H1 (cell line): Measurements from ENCODE around the gene ZSCAN10. TPM values are rescaled to one million over a fixed set of nuclear protein-coding genes. Genes with fewer than 3 reads are reported as not detected.

Experiments used
- CTCF ChIA-PET: fragments of 300-600 bp; sonication (Branson Sonifier 250); formaldehyde crosslinking; loops from one replicate; lab custom pipeline; 2021; ENCODE audit not compliant: partially characterized antibody; lab: Charles Lee
- POLR2A ChIA-PET: fragments of 300-600 bp; sonication (Branson Sonifier 250); formaldehyde crosslinking; loops from one replicate; lab custom pipeline; 2021; ENCODE audit warnings: inconsistent platforms; ENCODE audit not compliant: partially characterized antibody; lab: Charles Lee
- DNase-seq, 2 experiments: peaks; one replicate each; pipeline versions ENCODE4 v3.0.0 to v3.0.0-alpha.2; 2010 to 2022; ENCODE audit warnings: low spot score in 2 of 2, low read depth in 1 of 2, mixed read lengths in 1 of 2
- FAIRE-seq: peaks from 2 replicates; lab custom pipeline; 2011; peaks lifted over from hg19 to GRCh38; lab: Jason Lieb, UNC
- H2AFZ ChIP-seq: 2 replicates; pipeline ENCODE4 v1.8.1; 2012; ENCODE audit warnings: low read length, inconsistent platforms
- H2AK5ac ChIP-seq: 2 replicates; pipeline ENCODE4 v1.6.1; 2013; ENCODE audit warnings: low read depth, low read length
- H2BK120ac ChIP-seq: replicated peaks from 2 replicates; pipeline ENCODE3; 2013; ENCODE audit warnings: low read depth, low read length, inconsistent platforms
- H2BK12ac ChIP-seq: 2 replicates; pipeline ENCODE4 v1.6.1; 2013; ENCODE audit warnings: low read depth, low read length
- H2BK15ac ChIP-seq: 2 replicates; pipeline ENCODE4 v1.6.1; 2013; ENCODE audit warnings: low read length
- H2BK20ac ChIP-seq: 2 replicates; pipeline ENCODE4 v1.6.1; 2013; ENCODE audit warnings: low read length
- H2BK5ac ChIP-seq: 2 replicates; pipeline ENCODE4 v1.6.1; 2013; ENCODE audit warnings: low read depth, low read length
- H3K14ac ChIP-seq: 2 replicates; pipeline ENCODE4 v1.6.1; 2013; ENCODE audit warnings: inconsistent platforms; ENCODE audit not compliant: insufficient read length
- H3K18ac ChIP-seq: 2 replicates; pipeline ENCODE4 v1.6.1; 2013; ENCODE audit warnings: low read length; ENCODE audit errors: extremely low read depth
- H3K23ac ChIP-seq: 2 replicates; pipeline ENCODE4 v1.6.1; 2013; ENCODE audit warnings: inconsistent platforms; ENCODE audit not compliant: insufficient read length
- H3K23me2 ChIP-seq: 2 replicates; pipeline ENCODE4 v1.6.1; 2013; ENCODE audit warnings: low read depth, low read length
- H3K27ac ChIP-seq: 2 replicates; pipeline ENCODE4 v1.6.1; 2011; ENCODE audit warnings: low read depth, low read length, inconsistent platforms
- H3K27me3 ChIP-seq, 4 experiments: replicated peaks in 1 of 4; 1 replicate in 1 of 4; 2 replicates in 3 of 4; pipeline versions ENCODE4 v1.6.1 to v1.8.1; 2011 to 2013; ENCODE audit warnings: low read length in 3 of 4, mild to moderate bottlenecking in 3 of 4, inconsistent platforms in 2 of 4, mixed read lengths in 2 of 4, moderate library complexity in 1 of 4; ENCODE audit not compliant: control insufficient read depth in 3 of 4, insufficient read depth in 3 of 4; ENCODE audit errors: extremely low read depth in 1 of 4
- H3K36me3 ChIP-seq, 4 experiments: 2 replicates each; pipeline versions ENCODE4 v1.6.1 to v1.8.1; 2011 to 2013; ENCODE audit warnings: mild to moderate bottlenecking in 4 of 4, low read length in 3 of 4, moderate library complexity in 2 of 4, control low read depth in 1 of 4, inconsistent platforms in 1 of 4; ENCODE audit not compliant: insufficient read depth in 4 of 4, control insufficient read depth in 2 of 4
- H3K4ac ChIP-seq: replicated peaks from 2 replicates; pipeline ENCODE3; 2013; ENCODE audit warnings: low read length, low read depth, mixed read lengths, inconsistent platforms; ENCODE audit not compliant: insufficient read length
- H3K4me1 ChIP-seq, 4 experiments: replicated peaks in 1 of 4; 1 replicate in 1 of 4; 2 replicates in 3 of 4; pipeline versions ENCODE4 v1.6.1 to v1.8.1; 2011 to 2013; ENCODE audit warnings: low read length in 3 of 4, inconsistent platforms in 2 of 4, mixed read lengths in 1 of 4; ENCODE audit not compliant: insufficient read depth in 4 of 4, control insufficient read depth in 3 of 4
- H3K4me2 ChIP-seq, 2 experiments: 2 replicates each; pipeline versions ENCODE4 v1.6.1 to v1.8.1; 2011 to 2013; ENCODE audit warnings: low read depth in 2 of 2, low read length in 2 of 2, control low read depth in 1 of 2, inconsistent platforms in 1 of 2, mild to moderate bottlenecking in 1 of 2; ENCODE audit not compliant: insufficient read depth in 1 of 2
- H3K4me3 ChIP-seq, 4 experiments: fragments of 200-600, 300-600 bp in 1 of 4; sonication (generic), shearing (Covaris generic), sonication (Bioruptor Twin) in 1 of 4; 2 replicates each; pipeline versions ENCODE4 v1.5.1 to v1.8.1; 2011 to 2016; ENCODE audit warnings: low read length in 4 of 4, low read depth in 3 of 4, control low read depth in 2 of 4, inconsistent platforms in 2 of 4, mild to moderate bottlenecking in 2 of 4, mixed read lengths in 1 of 4, moderate library complexity in 1 of 4; ENCODE audit not compliant: insufficient read depth in 2 of 4; ENCODE audit errors: extremely low read depth in 1 of 4
- H3K56ac ChIP-seq: replicated peaks from 2 replicates; pipeline ENCODE3; 2013; ENCODE audit warnings: low read depth, mild to moderate bottlenecking, mixed read lengths, low read length, inconsistent platforms; ENCODE audit not compliant: insufficient read length
- H3K79me1 ChIP-seq: 2 replicates; pipeline ENCODE4 v1.6.1; 2013; ENCODE audit warnings: low read depth, low read length, control low read depth
- H3K79me2 ChIP-seq, 2 experiments: 2 replicates each; pipeline versions ENCODE4 v1.6.1 to v1.8.1; 2012 to 2013; ENCODE audit warnings: low read length in 2 of 2, mild to moderate bottlenecking in 2 of 2, inconsistent platforms in 1 of 2; ENCODE audit not compliant: insufficient read depth in 2 of 2, control insufficient read depth in 1 of 2
- H3K9ac ChIP-seq, 4 experiments: replicated peaks in 1 of 4; 1 replicate in 1 of 4; 2 replicates in 3 of 4; pipeline versions ENCODE4 v1.6.1 to v1.8.1; 2011 to 2013; ENCODE audit warnings: low read depth in 3 of 4, low read length in 3 of 4, control low read depth in 2 of 4, mild to moderate bottlenecking in 2 of 4, moderate library complexity in 2 of 4, inconsistent platforms in 1 of 4; ENCODE audit errors: extremely low read depth in 1 of 4
- H3K9me3 ChIP-seq, 2 experiments: 2 replicates each; pipeline versions ENCODE4 v1.6.1 to v1.8.1; 2012 to 2013; ENCODE audit warnings: mild to moderate bottlenecking in 2 of 2, moderate library complexity in 2 of 2, control low read depth in 1 of 2, inconsistent platforms in 1 of 2, low read depth in 1 of 2, low read length in 1 of 2, mixed read lengths in 1 of 2; ENCODE audit not compliant: insufficient read depth in 2 of 2
- H4K20me1 ChIP-seq, 2 experiments: replicated peaks in 1 of 2; 2 replicates each; pipeline versions ENCODE3 to v1.8.1; 2011 to 2013; ENCODE audit warnings: inconsistent platforms in 2 of 2, low read length in 2 of 2, mild to moderate bottlenecking in 1 of 2; ENCODE audit not compliant: insufficient read depth in 2 of 2, control insufficient read depth in 1 of 2
- H4K5ac ChIP-seq: 2 replicates; pipeline ENCODE4 v1.6.1; 2013; ENCODE audit warnings: low read length, low read depth, mixed read lengths, inconsistent platforms; ENCODE audit not compliant: insufficient read length
- H4K8ac ChIP-seq: 2 replicates; pipeline ENCODE4 v1.8.0; 2013; ENCODE audit warnings: mild to moderate bottlenecking, moderate library complexity, low read length, inconsistent platforms; ENCODE audit not compliant: insufficient read depth; ENCODE audit errors: extremely low read depth
- H4K91ac ChIP-seq: replicated peaks from 2 replicates; pipeline ENCODE3; 2013; ENCODE audit warnings: low read length, mixed read lengths, inconsistent platforms; ENCODE audit not compliant: insufficient read length
- ATF2 ChIP-seq: IDR thresholded peaks from 2 replicates; pipeline ENCODE4 v1.6.1; 2012; ENCODE audit warnings: low read length, inconsistent platforms
- CHD2 ChIP-seq: IDR thresholded peaks from 2 replicates; pipeline ENCODE4 v1.6.1; 2012; ENCODE audit warnings: low read length, improper control_type of control experiment
- MAX ChIP-seq: IDR thresholded peaks from 2 replicates; pipeline ENCODE4 v1.6.1; 2012; ENCODE audit warnings: inconsistent platforms
- WGBS, 2 experiments: shearing (Covaris generic) in 1 of 2; methylation state at CpG; one replicate each; pipeline versions ENCODE4 v1.1.6 to v1.1.7; 2013 to 2015; ENCODE audit warnings: low lambda C conversion rate in 2 of 2, mixed read lengths in 2 of 2, inconsistent platforms in 1 of 2, low coverage in 1 of 2, missing lambda C conversion rate in 1 of 2; ENCODE audit not compliant: insufficient replicate concordance in 2 of 2, insufficient coverage in 1 of 2, insufficient read length in 1 of 2; ENCODE audit errors: extremely low coverage in 1 of 2, missing lambda C conversion rate in 1 of 2; 5-methylcytosine and 5-hydroxymethylcytosine counted together
- polyA plus RNA-seq, 7 experiments: library from polyadenylated mRNA; depleted of rRNA in 3 of 7; stranded (reverse) in 5 of 7; unstranded in 2 of 7; fragments of >200 nt in 5 of 7; fragments of 200-250 nt in 2 of 7; gene quantifications; 1 replicate in 5 of 7; 2 replicates in 1 of 7; 4 replicates in 1 of 7; pipeline versions ENCODE4 v1.2.1 to v1.2.3, GENCODE V29; 2011 to 2013; ENCODE audit warnings: missing spikeins in 2 of 7, mixed read lengths in 2 of 7
- total RNA-seq: library from RNA; stranded (reverse); fragmentation: NEBNext Ultra II Directional; extraction: Animal tissue kit (Norgen Biotek cat#: 25700); gene quantifications from 2 replicates; pipeline ENCODE4 v1.2.1, GENCODE V29; 2021

The ZSCAN10 gene
- total and polyA plus RNA-seq, 2 of the 8 experiments (the other 6 are each of a cell fraction or from before 2014, with no cell fraction given): 209 to 314 TPM

- CTCF ChIA-PET: interaction anchor here (1.2 kb wide), 1 partner anchor 44 kb away, joined by 3 read pairs; no protein-coding TSS in a partner anchor
- TF ChIP-seq CHD2 (no peak), MAX (no peak), ATF2 (no peak)
These were observed 14.0 kb downstream of the ZSCAN10 start for GRCh38 chr16:3084969-3085670.

More at GRCh38 chr16:3084969-3085670, 14.0 kb downstream of the ZSCAN10 start:
- Histone ChIP-seq H4K8ac (no peak overlapping the region), H3K27me3 (no peaks in the 10 kb centered on the region), H2BK20ac (no peak overlapping the region), H2BK15ac (no peak overlapping the region), H3K36me3 (peaks cover 10 to 24% (median 16%) of the 10 kb centered on the region in 4 experiments), H3K18ac (no peak overlapping the region), H3K14ac (no peak overlapping the region), H3K79me2 (no peaks in the 10 kb centered on the region; a peak in 1 of 4 replicates), H3K4me2 (no peak overlapping the region), H3K4ac (no peak overlapping the region), H2AFZ (no peak overlapping the region), H4K20me1 (peaks cover 12 to 18% of the 10 kb centered on the region in 2 experiments), H3K79me1 (peaks cover 3% of the 10 kb centered on the region), H3K4me3 (no peak overlapping the region), H3K4me1 (peaks cover 0 to 6% (median 5%) of the 10 kb centered on the region in 4 experiments; a peak in 6 of 7 replicates), H3K9me3 (no peaks in the 10 kb centered on the region), H2BK12ac (no peak overlapping the region), H2AK5ac (no peak overlapping the region), H3K23ac (no peak overlapping the region), H2BK5ac (no peak overlapping the region), H2BK120ac (no peak overlapping the region), H4K5ac (no peak overlapping the region), H3K27ac (no peak overlapping the region), H3K9ac (no peak overlapping the region), H4K91ac (no peak overlapping the region), H3K23me2 (no peaks in the 10 kb centered on the region), H3K56ac (no peak overlapping the region)
- POLR2A ChIA-PET: interaction anchor here (0.8 kb wide), 1 partner anchor 14 kb away, joined by 4 read pairs; the partner anchor contains the start of gene ZSCAN10
- DNase-seq (no peak), FAIRE-seq (no peak)
- 92% methylated on average over 7 of the region's 7 CpGs; no CpG with 5 or more reads in 1 of the 2 experiments for WGBS, 2 experiments
